ENCODE results near the gene MIXL1. TPM values are rescaled to one million over a fixed set of nuclear protein-coding genes. Genes with fewer than 3 reads are reported as not detected.
A peak's percentile ranks its signal among the peaks of the same experiment; 100 is the strongest.

The MIXL1 gene
- total and polyA plus RNA-seq, 2 experiments from 2014 or later: 0.07 to 2.2 TPM

GRCh38 chr1:226236826-226237225, 13.4 kb downstream of the MIXL1 start:
- Histone ChIP-seq H3K27me3 (no peaks in the 10 kb centered on the region), H2AFZ (no peak overlapping the region), H3K9me3 (ENCODE audit: low read depth) (no peaks in the 10 kb centered on the region), H3K27ac (no peak overlapping the region), H3K79me2 (no peaks in the 10 kb centered on the region), H3K4me1 (ENCODE audit: insufficient read depth) (no peaks in the 10 kb centered on the region), H4K20me1 (ENCODE audit: insufficient read depth, poor library complexity, severe bottlenecking) (no peaks in the 10 kb centered on the region), H3K4me3 (no peak overlapping the region), H3K4me2 (no peak overlapping the region), H3K9me2 (replicated peaks; ENCODE audit: insufficient read depth) (no peaks in the 10 kb centered on the region), H3K36me3 (replicated peaks; ENCODE audit: insufficient read depth, low read depth) (no peaks in the 10 kb centered on the region)
- DNase-seq (ENCODE audit: low spot score): no peak
- no peak for TF ChIP-seq EZH2 (IDR thresholded peaks at IDR 0.05; ENCODE audit: borderline replicate concordance)
- no peak for TF ChIP-seq EZH2phosphoT487 (IDR thresholded peaks at IDR 0.05; ENCODE audit: low read depth, severe bottlenecking, unreplicated experiment)
- TF ChIP-seq CTCF (IDR thresholded peaks at IDR 0.05; ENCODE audit: poor library complexity): no peak
- WGBS (ENCODE audit: low lambda C conversion rate, missing lambda C conversion rate): 100% methylated on average over 1 of the region's 1 CpG

- H3K27me3 ChIP-seq: no peaks in the 10 kb centered on the region
- no peak overlapping the region for H2AFZ ChIP-seq
- H3K27ac ChIP-seq: no peak overlapping the region
- H3K4me1 ChIP-seq (ENCODE audit: insufficient read depth): no peaks in the 10 kb centered on the region
- no peaks in the 10 kb centered on the region for H3K9me3 ChIP-seq (ENCODE audit: low read depth)
- no peaks in the 10 kb centered on the region for H3K36me3 ChIP-seq (replicated peaks; ENCODE audit: insufficient read depth, low read depth)
- H3K79me2 ChIP-seq: no peaks in the 10 kb centered on the region
- no peak overlapping the region for H3K4me2 ChIP-seq
- H3K4me3 ChIP-seq: no peak overlapping the region
- H3K9me2 ChIP-seq (replicated peaks; ENCODE audit: insufficient read depth): no peaks in the 10 kb centered on the region
- no peaks in the 10 kb centered on the region for H4K20me1 ChIP-seq (ENCODE audit: insufficient read depth, poor library complexity, severe bottlenecking)
- TF ChIP-seq EZH2phosphoT487 (IDR thresholded peaks at IDR 0.05; ENCODE audit: low read depth, severe bottlenecking, unreplicated experiment) (no peak), CTCF (IDR thresholded peaks at IDR 0.05; ENCODE audit: poor library complexity) (no peak), EZH2 (IDR thresholded peaks at IDR 0.05; ENCODE audit: borderline replicate concordance) (no peak)
- WGBS (ENCODE audit: low lambda C conversion rate, missing lambda C conversion rate): 97% methylated on average over 3 of the region's 3 CpGs
- no peak for DNase-seq (ENCODE audit: low spot score)
These were observed 16.0 kb downstream of the MIXL1 start for GRCh38 chr1:226239421-226239820.

GRCh38 chr1:226248091-226248490, 24.6 kb downstream of the MIXL1 start:
- no peak overlapping the region for H2AFZ ChIP-seq
- H3K79me2 ChIP-seq: no peaks in the 10 kb centered on the region
- H3K4me2 ChIP-seq: no peak overlapping the region
- no peaks in the 10 kb centered on the region for H4K20me1 ChIP-seq (ENCODE audit: insufficient read depth, poor library complexity, severe bottlenecking)
- WGBS (ENCODE audit: low lambda C conversion rate, missing lambda C conversion rate): 76% methylated on average over 2 of the region's 2 CpGs
- no peaks in the 10 kb centered on the region for H3K36me3 ChIP-seq (replicated peaks; ENCODE audit: insufficient read depth, low read depth)
- H3K4me3 ChIP-seq: no peak overlapping the region
- no peak for DNase-seq (ENCODE audit: low spot score)
- peak overlapping the region; percentile 54 for H3K27ac ChIP-seq
- TF ChIP-seq EZH2phosphoT487 (IDR thresholded peaks at IDR 0.05; ENCODE audit: low read depth, severe bottlenecking, unreplicated experiment) (no peak), CTCF (IDR thresholded peaks at IDR 0.05; ENCODE audit: poor library complexity) (no peak), EZH2 (IDR thresholded peaks at IDR 0.05; ENCODE audit: borderline replicate concordance) (no peak)
- no peaks in the 10 kb centered on the region for H3K27me3 ChIP-seq
- no peaks in the 10 kb centered on the region for H3K9me2 ChIP-seq (replicated peaks; ENCODE audit: insufficient read depth)
- H3K9me3 ChIP-seq (ENCODE audit: low read depth): no peaks in the 10 kb centered on the region
- no peaks in the 10 kb centered on the region for H3K4me1 ChIP-seq (ENCODE audit: insufficient read depth)

- no peaks in the 10 kb centered on the region for H3K9me2 ChIP-seq (replicated peaks; ENCODE audit: insufficient read depth)
- no peak overlapping the region for H2AFZ ChIP-seq
- H3K9me3 ChIP-seq (ENCODE audit: low read depth): no peaks in the 10 kb centered on the region
- H3K27ac ChIP-seq: no peak overlapping the region
- no peak overlapping the region for H3K4me3 ChIP-seq
- H4K20me1 ChIP-seq (ENCODE audit: insufficient read depth, poor library complexity, severe bottlenecking): no peaks in the 10 kb centered on the region
- no peak overlapping the region for H3K4me2 ChIP-seq
- no peak for DNase-seq (ENCODE audit: low spot score)
- H3K4me1 ChIP-seq (ENCODE audit: insufficient read depth): no peaks in the 10 kb centered on the region
- TF ChIP-seq CTCF (IDR thresholded peaks at IDR 0.05; ENCODE audit: poor library complexity) (no peak), EZH2 (IDR thresholded peaks at IDR 0.05; ENCODE audit: borderline replicate concordance) (no peak), EZH2phosphoT487 (IDR thresholded peaks at IDR 0.05; ENCODE audit: low read depth, severe bottlenecking, unreplicated experiment) (no peak)
- H3K27me3 ChIP-seq: no peaks in the 10 kb centered on the region
- H3K36me3 ChIP-seq (replicated peaks; ENCODE audit: insufficient read depth, low read depth): no peaks in the 10 kb centered on the region
- WGBS (ENCODE audit: low lambda C conversion rate, missing lambda C conversion rate): 81% methylated on average over 3 of the region's 3 CpGs
- H3K79me2 ChIP-seq: no peaks in the 10 kb centered on the region
These were observed 25.3 kb downstream of the MIXL1 start for GRCh38 chr1:226248796-226249195.

All from hepatocyte (in vitro differentiated cells).